GM23248 (cell line): ENCODE results near the gene CDCA5. TPM values are rescaled to one million over a fixed set of nuclear protein-coding genes. Genes with fewer than 3 reads are reported as not detected.

ENCODE experiments used
- DNase-seq: peaks from one replicate; pipeline ENCODE4 v3.0.0-alpha.2; 2015
- H2AFZ ChIP-seq: fragments of 200-600 bp; sonication (generic); 2 replicates; pipeline ENCODE4 v1.6.1; 2016; ENCODE audit warnings: antibody characterized with exemption
- H3F3A ChIP-seq: fragments of 200-600 bp; sonication (generic); 2 replicates; pipeline ENCODE4 v1.6.1; 2016; ENCODE audit warnings: mild to moderate bottlenecking, antibody characterized with exemption, mixed run types; ENCODE audit not compliant: insufficient read depth
- H3K27ac ChIP-seq: fragments of 200-600 bp; sonication (generic); 2 replicates; pipeline ENCODE4 v1.5.1; 2016; ENCODE audit warnings: mild to moderate bottlenecking
- H3K27me3 ChIP-seq: fragments of 200-600 bp; sonication (generic); replicated peaks from 2 replicates; pipeline ENCODE4 v1.6.1; 2016; ENCODE audit warnings: mild to moderate bottlenecking; ENCODE audit not compliant: insufficient read depth
- H3K36me3 ChIP-seq: fragments of 200-600 bp; sonication (generic); 2 replicates; pipeline ENCODE4 v1.6.1; 2016; ENCODE audit warnings: low read depth, mild to moderate bottlenecking
- H3K4me1 ChIP-seq: fragments of 200-600 bp; sonication (generic); 2 replicates; pipeline ENCODE4 v1.6.1; 2016; ENCODE audit warnings: mild to moderate bottlenecking; ENCODE audit not compliant: insufficient read depth
- H3K4me2 ChIP-seq: fragments of 200-600 bp; sonication (generic); one replicate; pipeline ENCODE4 v1.6.1; 2016; ENCODE audit warnings: mild to moderate bottlenecking; ENCODE audit not compliant: unreplicated experiment
- H3K4me3 ChIP-seq: fragments of 200-600 bp; sonication (generic); 2 replicates; pipeline ENCODE4 v1.5.1; 2016; ENCODE audit warnings: mild to moderate bottlenecking
- H3K79me2 ChIP-seq: fragments of 200-600 bp; sonication (generic); 2 replicates; pipeline ENCODE4 v1.6.1; 2016; ENCODE audit warnings: mild to moderate bottlenecking; ENCODE audit not compliant: insufficient read depth
- H3K9ac ChIP-seq: fragments of 200-600 bp; sonication (generic); 2 replicates; pipeline ENCODE4 v1.6.1; 2016; ENCODE audit warnings: mild to moderate bottlenecking
- H3K9me2 ChIP-seq: fragments of 200-600 bp; sonication (generic); 2 replicates; pipeline ENCODE4 v1.6.1; 2016; ENCODE audit warnings: mixed run types, mild to moderate bottlenecking, moderate library complexity; ENCODE audit not compliant: insufficient read depth
- H3K9me3 ChIP-seq: fragments of 200-600 bp; sonication (generic); one replicate; pipeline ENCODE4 v1.6.1; 2017; ENCODE audit warnings: low read depth
- H4K20me1 ChIP-seq: fragments of 200-600 bp; sonication (generic); 2 replicates; pipeline ENCODE4 v1.6.0; 2016; ENCODE audit not compliant: insufficient read depth
- EZH2 ChIP-seq: fragments of 200-600 bp; sonication (generic); IDR thresholded peaks from 2 replicates; pipeline ENCODE4 v1.6.1; 2018; ENCODE audit warnings: antibody characterized with exemption, mild to moderate bottlenecking; ENCODE audit not compliant: insufficient read depth, poor library complexity, severe bottlenecking
- EZH2phosphoT487 ChIP-seq: fragments of 200-600 bp; sonication (generic); IDR thresholded peaks from 2 replicates; pipeline ENCODE4 v1.6.1; 2018; ENCODE audit warnings: antibody characterized with exemption, moderate library complexity, mild to moderate bottlenecking, low read depth; ENCODE audit not compliant: insufficient read depth
- WGBS, 2 experiments: methylation state at CpG; one replicate each; pipeline ENCODE4 v1.1.6; 2015 to 2017; ENCODE audit warnings: low lambda C conversion rate in 2 of 2, low coverage in 1 of 2; ENCODE audit errors: missing lambda C conversion rate in 2 of 2; 5-methylcytosine and 5-hydroxymethylcytosine counted together
- in situ Hi-C: fragments of 300-500 bp; cut with MboI; formaldehyde crosslinking; loops from 2 replicates; pipeline ENCODE4 v1.15.0; 2020
- polyA plus RNA-seq: library from polyadenylated mRNA; unstranded; fragments of >200 nt; fragmentation: Nextera tagmentation; extraction: Ambion mirVana; gene quantifications from 2 replicates; pipeline ENCODE4 v1.2.1, GENCODE V29; 2016
- total RNA-seq: library from RNA; depleted of rRNA; stranded (reverse); fragments of >200 nt; shearing (Covaris generic); gene quantifications from 2 replicates; pipeline ENCODE4 v1.2.3, GENCODE V29; 2014

CDCA5 gene
- total and polyA plus RNA-seq, 2 experiments from 2014 or later = 11.9 to 16.8 TPM

GRCh38 chr11:65096926-65097325 lies 13.1 kb upstream of the CDCA5 start:
- Histone ChIP-seq H3K27me3 (no peaks in the 10 kb centered on the region), H4K20me1 (no peaks in the 10 kb centered on the region), H3K27ac (no peak overlapping the region), H3K36me3 (0 out of 2 replicates have a peak, but pooled peaks cover 4% of the 10 kb centered on the region), H3K4me2 (peak overlapping the region; percentile 75), H3K79me2 (peaks cover 52% of the 10 kb centered on the region), H3F3A (peaks cover 11% of the 10 kb centered on the region; the same call in 1 of the 2 replicates), H3K9ac (peak overlapping the region; percentile 97), H3K9me2 (no peaks in the 10 kb centered on the region), H3K4me3 (peak overlapping the region; percentile 93), H3K9me3 (no peaks in the 10 kb centered on the region), H3K4me1 (peaks cover 7% of the 10 kb centered on the region; the same call in 1 of the 2 replicates), H2AFZ (peak overlapping the region; percentile 98; the same call in 1 of the 2 replicates)
- 29 to 31% methylated on average over 8 of the region's 8 CpGs for WGBS, 2 experiments
- no peak for TF ChIP-seq EZH2phosphoT487
- TF ChIP-seq EZH2 = no peak
- no peak for DNase-seq
- in situ Hi-C loops = no loop called here

- peak within 1 kb of the TSS; percentile 97 for H3K9ac ChIP-seq
- peak within 1 kb of the TSS; percentile 93 for H3K4me3 ChIP-seq
- TF ChIP-seq EZH2 (no peak), EZH2phosphoT487 (no peak)
- H2AFZ ChIP-seq = peak within 1 kb of the TSS; percentile 98
- H3K36me3 ChIP-seq = 0 out of 2 replicates have a peak, but pooled peaks cover 4% of the 10 kb centered on the region
- peaks cover 11% of the 10 kb centered on the region; the same call in 1 of the 2 replicates for H3F3A ChIP-seq
- peak; percentile 96 for DNase-seq
- H3K27me3 ChIP-seq = no peaks in the 10 kb centered on the region
- no peaks in the 10 kb centered on the region for H3K9me2 ChIP-seq
- H3K79me2 ChIP-seq = peaks cover 47% of the 10 kb centered on the region
- H4K20me1 ChIP-seq = no peaks in the 10 kb centered on the region
- WGBS, 2 experiments = 1 to 6% methylated on average over 35 to 44 of the region's 52 CpGs
- H3K9me3 ChIP-seq = no peaks in the 10 kb centered on the region
- H3K4me2 ChIP-seq = peak within 1 kb of the TSS; percentile 75
- peak within 1 kb of the TSS; percentile 80 for H3K27ac ChIP-seq
- in situ Hi-C loops = no loop called here
- H3K4me1 ChIP-seq = peaks cover 7% of the 10 kb centered on the region; the same call in 1 of the 2 replicates
Measured at GRCh38 chr11:65095974-65096806, 12.3 kb upstream of the CDCA5 start, which contains the start of gene VPS51. TSS of gene VPS51 (plus strand) at chr11:65096214. CDS start at chr11:65096251, 37 bp downstream.

GRCh38 chr11:65095427-65095826 lies 11.6 kb upstream of the CDCA5 start:
- no peak overlapping the region for H3K27ac ChIP-seq
- no peak for DNase-seq
- 0 out of 2 replicates have a peak, but pooled peaks cover 4% of the 10 kb centered on the region for H3K36me3 ChIP-seq
- no peaks in the 10 kb centered on the region for H3K9me2 ChIP-seq
- no peaks in the 10 kb centered on the region for H4K20me1 ChIP-seq
- peak overlapping the region; percentile 93 for H3K4me3 ChIP-seq
- H3K9ac ChIP-seq = peak overlapping the region; percentile 97
- 81 to 83% methylated on average over 14 to 22 of the region's 22 CpGs for WGBS, 2 experiments
- H3K9me3 ChIP-seq = no peaks in the 10 kb centered on the region
- TF ChIP-seq EZH2 (no peak), EZH2phosphoT487 (no peak)
- in situ Hi-C loops = no loop called here
- H3K4me2 ChIP-seq = peak overlapping the region; percentile 75
- H3F3A ChIP-seq = peaks cover 11% of the 10 kb centered on the region; the same call in 1 of the 2 replicates
- peaks cover 40% of the 10 kb centered on the region for H3K79me2 ChIP-seq
- peaks cover 7% of the 10 kb centered on the region; the same call in 1 of the 2 replicates for H3K4me1 ChIP-seq
- peak overlapping the region; percentile 98 for H2AFZ ChIP-seq
- H3K27me3 ChIP-seq = no peaks in the 10 kb centered on the region

- no peaks in the 10 kb centered on the region for H4K20me1 ChIP-seq
- H3F3A ChIP-seq = peaks cover 11% of the 10 kb centered on the region; the same call in 1 of the 2 replicates
- H2AFZ ChIP-seq = no peak overlapping the region
- H3K9me3 ChIP-seq = no peaks in the 10 kb centered on the region
- in situ Hi-C loops = no loop called here
- peaks cover 3% of the 10 kb centered on the region for H3K79me2 ChIP-seq
- no peaks in the 10 kb centered on the region for H3K27me3 ChIP-seq
- no peak overlapping the region for H3K4me3 ChIP-seq
- DNase-seq = no peak
- H3K36me3 ChIP-seq = peaks cover 8% of the 10 kb centered on the region; the same call in 1 of the 2 replicates
- no peak overlapping the region for H3K27ac ChIP-seq
- no peaks in the 10 kb centered on the region for H3K9me2 ChIP-seq
- H3K4me1 ChIP-seq = no peaks in the 10 kb centered on the region
- no peak overlapping the region for H3K9ac ChIP-seq
- TF ChIP-seq EZH2phosphoT487 (no peak), EZH2 (no peak)
- WGBS, 2 experiments = 95 to 96% methylated on average over 4 of the region's 4 CpGs
- H3K4me2 ChIP-seq = no peak overlapping the region
Measured at GRCh38 chr11:65090628-65091027, 6.8 kb upstream of the CDCA5 start.
